ENCODE results near the gene CAMKMT.

CAMKMT gene

GRCh38 chr2:44807201-44808025 is 445.7 kb downstream of the CAMKMT start:
- no peak overlapping the region for H3K4me3 ChIP-seq (ENCODE audit: low read depth, low read length)
- no peak for DNase-seq (ENCODE audit: low read depth)

GRCh38 chr2:44810892-44811530 is 449.3 kb downstream of the CAMKMT start:
- DNase-seq (ENCODE audit: low read depth): no peak
- no peak overlapping the region for H3K4me3 ChIP-seq (ENCODE audit: low read depth, low read length)
- no peak for TF ChIP-seq CTCF (IDR thresholded peaks at IDR 0.05; ENCODE audit: control insufficient read depth, extremely low read depth, insufficient read depth)

More at GRCh38 chr2:44807201-44808025, 445.7 kb downstream of the CAMKMT start:
- no peak for TF ChIP-seq CTCF (IDR thresholded peaks at IDR 0.05; ENCODE audit: control insufficient read depth, extremely low read depth, insufficient read depth)

- DNase-seq (ENCODE audit: low read depth): no peak
- H3K4me3 ChIP-seq (ENCODE audit: low read depth, low read length): no peak overlapping the region
- TF ChIP-seq CTCF (IDR thresholded peaks at IDR 0.05; ENCODE audit: control insufficient read depth, extremely low read depth, insufficient read depth): no peak
Measured at GRCh38 chr2:44813165-44813564, 451.4 kb downstream of the CAMKMT start.

- no peak for TF ChIP-seq CTCF (IDR thresholded peaks at IDR 0.05; ENCODE audit: control insufficient read depth, extremely low read depth, insufficient read depth)
- no peak overlapping the region for H3K4me3 ChIP-seq (ENCODE audit: low read depth, low read length)
- DNase-seq (ENCODE audit: low read depth): no peak
Measured at GRCh38 chr2:44813658-44814057, 451.9 kb downstream of the CAMKMT start.

- no peak for DNase-seq (ENCODE audit: low read depth)
- H3K4me3 ChIP-seq (ENCODE audit: low read depth, low read length): no peak overlapping the region
- no peak for TF ChIP-seq CTCF (IDR thresholded peaks at IDR 0.05; ENCODE audit: control insufficient read depth, extremely low read depth, insufficient read depth)
Measured at GRCh38 chr2:44817256-44817655, 455.5 kb downstream of the CAMKMT start.

GRCh38 chr2:44817673-44818335 is 456.1 kb downstream of the CAMKMT start:
- no peak for DNase-seq (ENCODE audit: low read depth)
- no peak overlapping the region for H3K4me3 ChIP-seq (ENCODE audit: low read depth, low read length)
- no peak for TF ChIP-seq CTCF (IDR thresholded peaks at IDR 0.05; ENCODE audit: control insufficient read depth, extremely low read depth, insufficient read depth)

All from LNCaP clone FGC (cell line).